ENCODE measurements around the gene MED9. TPM values are rescaled to one million over a fixed set of nuclear protein-coding genes. Genes with fewer than 3 reads are reported as not detected.

Gene MED9
- total and polyA plus RNA-seq, 8 donors, result 2.9 to 14.5 (median 11.7) TPM

DNA sequence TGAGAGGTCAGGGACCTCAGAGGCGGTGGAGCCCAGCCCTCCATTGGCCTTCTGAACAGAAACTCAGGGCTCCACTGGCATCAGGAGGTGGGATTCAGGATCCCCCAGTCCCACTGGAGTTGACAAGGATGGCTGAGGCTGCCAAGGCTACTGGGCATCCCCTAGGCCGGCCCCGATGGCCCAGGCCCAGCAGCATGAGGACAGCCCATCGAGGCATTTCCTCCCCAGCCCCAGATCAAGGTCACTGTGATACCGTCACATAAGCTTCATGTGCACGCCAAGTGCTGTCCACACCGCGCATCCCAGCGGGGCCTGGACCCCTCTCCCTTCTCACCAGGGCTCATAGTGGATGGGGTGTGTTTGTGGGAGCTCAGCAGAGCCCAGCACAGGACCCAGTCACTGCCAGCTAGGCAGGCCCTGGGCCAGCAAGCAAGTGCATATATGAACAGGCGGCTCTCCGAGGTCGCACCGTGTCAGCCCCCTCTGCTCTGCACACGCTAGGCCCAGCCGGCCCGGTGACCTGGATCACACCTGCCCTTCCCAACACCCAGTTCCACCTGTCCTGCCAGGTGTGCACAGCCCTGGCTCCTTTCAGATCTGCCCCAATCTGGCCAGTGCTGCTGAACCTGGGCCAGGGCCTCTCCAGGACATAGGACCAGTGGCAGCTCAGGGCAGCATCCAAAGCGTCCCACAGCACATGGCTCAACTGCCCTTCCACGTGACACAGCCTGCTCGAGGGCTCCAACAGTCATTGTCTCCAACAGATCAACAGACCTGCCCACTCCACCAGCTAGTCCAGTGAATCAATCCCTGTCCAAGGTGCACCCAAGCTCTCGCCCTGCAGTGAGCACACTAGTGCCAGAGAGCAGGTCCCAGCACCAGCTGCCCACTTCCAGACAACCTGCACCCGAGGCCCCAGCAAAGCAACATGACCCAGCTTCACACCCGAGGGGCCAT lies 52.2 kb downstream of the MED9 start:
- WGBS, 5 donors, result 61 to 77% (median 63%) methylated on average over 18 to 22 of the region's 22 CpGs

DNA sequence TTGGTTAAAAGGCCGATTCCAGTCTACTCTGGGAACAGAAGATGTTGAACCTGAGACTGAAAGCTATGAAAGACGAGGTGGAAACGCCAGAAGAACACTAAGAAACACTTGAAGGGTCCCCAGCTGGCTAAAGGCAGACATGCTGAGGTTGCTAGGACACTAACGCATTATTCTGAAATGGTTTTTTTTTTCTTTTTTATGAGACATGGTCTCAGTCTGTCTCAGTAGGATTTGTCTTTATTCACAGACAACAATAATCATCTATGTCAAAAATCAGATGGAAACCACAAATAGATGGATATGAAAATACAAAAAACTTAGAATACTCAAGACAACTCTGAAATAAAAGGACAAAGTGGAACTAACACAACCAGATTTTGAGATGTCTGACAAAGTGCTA lies 54.4 kb downstream of the MED9 start:
- H3K9me3 ChIP-seq, result no peaks in the 10 kb centered on the region
- TF ChIP-seq EP300 (IDR thresholded peaks at IDR 0.05), result no peak
- TF ChIP-seq, protein P1, sequence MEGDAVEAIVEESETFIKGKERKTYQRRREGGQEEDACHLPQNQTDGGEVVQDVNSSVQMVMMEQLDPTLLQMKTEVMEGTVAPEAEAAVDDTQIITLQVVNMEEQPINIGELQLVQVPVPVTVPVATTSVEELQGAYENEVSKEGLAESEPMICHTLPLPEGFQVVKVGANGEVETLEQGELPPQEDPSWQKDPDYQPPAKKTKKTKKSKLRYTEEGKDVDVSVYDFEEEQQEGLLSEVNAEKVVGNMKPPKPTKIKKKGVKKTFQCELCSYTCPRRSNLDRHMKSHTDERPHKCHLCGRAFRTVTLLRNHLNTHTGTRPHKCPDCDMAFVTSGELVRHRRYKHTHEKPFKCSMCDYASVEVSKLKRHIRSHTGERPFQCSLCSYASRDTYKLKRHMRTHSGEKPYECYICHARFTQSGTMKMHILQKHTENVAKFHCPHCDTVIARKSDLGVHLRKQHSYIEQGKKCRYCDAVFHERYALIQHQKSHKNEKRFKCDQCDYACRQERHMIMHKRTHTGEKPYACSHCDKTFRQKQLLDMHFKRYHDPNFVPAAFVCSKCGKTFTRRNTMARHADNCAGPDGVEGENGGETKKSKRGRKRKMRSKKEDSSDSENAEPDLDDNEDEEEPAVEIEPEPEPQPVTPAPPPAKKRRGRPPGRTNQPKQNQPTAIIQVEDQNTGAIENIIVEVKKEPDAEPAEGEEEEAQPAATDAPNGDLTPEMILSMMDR (IDR thresholded peaks at IDR 0.05), result no peak
- TF ChIP-seq POLR2AphosphoS5 (IDR thresholded peaks at IDR 0.05), result no peak
- H3K36me3 ChIP-seq, result no peaks in the 10 kb centered on the region
- H3K4me3 ChIP-seq, result no peak overlapping the region
- H3K27me3 ChIP-seq, result no peaks in the 10 kb centered on the region
- H3K4me1 ChIP-seq, result peaks cover 15 to 51% (median 29%) of the 10 kb centered on the region in 4 donors
- 81 to 89% (median 87%) methylated on average over 4 of the region's 4 CpGs for WGBS, 5 donors
- no peak for DNase-seq
- no peak overlapping the region for H3K27ac ChIP-seq
- intact Hi-C loops (cut with DNase I; ENCODE audit: low total_unique reads), result no loop called here

More for the DNA sequence above, 52.2 kb downstream of the MED9 start:
- Histone ChIP-seq H3K27me3 (no peaks in the 10 kb centered on the region), H3K27ac (peak overlapping the region in 2 of 5 donors; percentile 49 to 77), H3K9me3 (no peaks in the 10 kb centered on the region), H3K4me1 (peaks cover 15 to 54% (median 43%) of the 10 kb centered on the region in 4 donors), H3K4me3 (no peak overlapping the region), H3K36me3 (no peaks in the 10 kb centered on the region)
- intact Hi-C loops (cut with DNase I; ENCODE audit: low total_unique reads), result no loop called here
- DNase-seq, result peak in 1 of 2 donors; percentile 76
- TF ChIP-seq EP300 (IDR thresholded peaks at IDR 0.05) (no peak), POLR2AphosphoS5 (IDR thresholded peaks at IDR 0.05) (peak in 1 of 3 donors; percentile 11), POLR2A (IDR thresholded peaks at IDR 0.05) (no peak)
- TF ChIP-seq, protein P1 (IDR thresholded peaks at IDR 0.05), result no peak

DNA sequence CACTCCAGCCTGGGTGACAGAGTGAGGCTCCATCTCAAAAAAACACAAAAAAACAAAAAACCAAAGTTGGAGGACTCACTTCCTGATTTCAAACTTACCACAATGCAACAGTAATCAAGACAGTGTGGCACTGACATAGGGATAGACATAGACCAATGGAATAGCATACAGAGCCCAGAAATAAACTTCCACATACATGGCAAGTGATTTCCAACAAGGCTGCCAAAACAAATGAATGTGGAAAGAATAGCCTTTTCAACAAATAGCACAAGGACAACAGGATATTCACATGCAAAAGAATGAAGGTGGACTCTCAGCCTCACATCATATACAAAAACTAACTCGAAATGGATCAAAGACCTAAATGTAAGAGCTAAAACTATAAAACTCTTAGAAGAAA lies 56.2 kb downstream of the MED9 start:
- Histone ChIP-seq H3K4me1 (peaks cover 25 to 50% (median 36%) of the 10 kb centered on the region in 4 donors), H3K27ac (peak overlapping the region in 1 of 5 donors; percentile 4), H3K36me3 (no peaks in the 10 kb centered on the region), H3K9me3 (no peaks in the 10 kb centered on the region), H3K4me3 (no peak overlapping the region), H3K27me3 (no peaks in the 10 kb centered on the region)
- no peak for DNase-seq
- intact Hi-C loops (cut with DNase I; ENCODE audit: low total_unique reads), result no loop called here
- TF ChIP-seq, protein P1 (IDR thresholded peaks at IDR 0.05), result no peak
- TF ChIP-seq POLR2A (IDR thresholded peaks at IDR 0.05) (no peak), EP300 (IDR thresholded peaks at IDR 0.05) (no peak), POLR2AphosphoS5 (IDR thresholded peaks at IDR 0.05) (no peak)
- WGBS, 5 donors, result 76 to 100% (median 87%) methylated on average over 1 of the region's 1 CpG

DNA sequence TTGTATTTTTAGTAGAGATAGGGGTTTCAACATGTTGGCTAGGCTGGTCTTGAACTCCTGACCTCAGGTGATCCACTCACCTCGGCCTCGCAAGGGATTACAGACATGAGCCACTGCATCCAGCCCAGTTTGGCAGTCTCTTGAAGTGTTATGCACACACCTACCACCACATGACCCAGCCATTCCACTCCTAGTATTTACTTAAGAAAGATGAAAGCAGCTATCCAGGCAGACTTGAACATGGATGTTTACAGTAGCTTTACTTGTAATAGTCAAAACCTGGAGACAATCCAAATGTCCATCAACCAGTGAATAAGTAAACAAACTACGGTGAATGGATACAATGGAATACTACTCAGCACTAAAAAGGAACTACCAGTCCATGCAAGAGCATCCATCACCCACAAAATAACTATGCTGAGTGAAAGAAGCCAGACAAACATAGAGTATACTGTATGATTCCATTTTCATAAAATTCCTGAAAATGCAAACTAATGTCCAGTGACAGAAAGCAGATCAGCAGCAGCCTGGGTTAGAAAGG lies 57.2 kb downstream of the MED9 start:
- H3K4me1 ChIP-seq, result peaks cover 27 to 48% (median 34%) of the 10 kb centered on the region in 4 donors
- DNase-seq, result peak; percentile 56 to 79
- H3K27me3 ChIP-seq, result no peaks in the 10 kb centered on the region
- WGBS, 5 donors, result 22 to 58% (median 30%) methylated on average over 3 of the region's 3 CpGs
- intact Hi-C loops (cut with DNase I; ENCODE audit: low total_unique reads), result no loop called here
- no peaks in the 10 kb centered on the region for H3K36me3 ChIP-seq
- peak overlapping the region in 3 of 5 donors; percentile 6 to 87 (median 59) for H3K27ac ChIP-seq
- TF ChIP-seq POLR2AphosphoS5 (IDR thresholded peaks at IDR 0.05) (peak in 2 of 3 donors; percentile 73 to 79), EP300 (IDR thresholded peaks at IDR 0.05) (no peak), POLR2A (IDR thresholded peaks at IDR 0.05) (no peak)
- TF ChIP-seq, protein P1 (IDR thresholded peaks at IDR 0.05), result no peak
- H3K4me3 ChIP-seq, result no peak overlapping the region
- no peaks in the 10 kb centered on the region for H3K9me3 ChIP-seq
